Right cardiac atrium (tissue), 5 donors: ENCODE data around the gene MRPL11. TPM values are rescaled to one million over a fixed set of nuclear protein-coding genes. Genes with fewer than 3 reads are reported as not detected.

ENCODE experiments used
- ATAC-seq, 2 donors: fragments of 200-7000 bp; cut with Tn5 transposase; one replicate each; pipeline versions ENCODE4 v1.8.0 to v1.9.1; 2020; ENCODE audit warnings: moderate library complexity in 2 of 2, mild to moderate bottlenecking in 1 of 2
- DNase-seq, 3 donors: peaks; one replicate each; pipeline ENCODE4 v3.0.0-alpha.2; 2020
- H3K27ac ChIP-seq: one replicate; pipeline ENCODE4 v1.5.1; 2013; ENCODE audit warnings: mild to moderate bottlenecking, low read length, control low read depth, moderate library complexity
- H3K27me3 ChIP-seq: one replicate; pipeline ENCODE4 v1.6.1; 2013; ENCODE audit not compliant: control insufficient read depth, insufficient read depth
- H3K4me1 ChIP-seq: one replicate; pipeline ENCODE4 v1.6.1; 2013; ENCODE audit warnings: low read length; ENCODE audit not compliant: control insufficient read depth, insufficient read depth
- H3K4me3 ChIP-seq: one replicate; pipeline ENCODE4 v1.5.1; 2013; ENCODE audit warnings: low read length, control low read depth
- H3K9me3 ChIP-seq: one replicate; pipeline ENCODE4 v1.6.1; 2013; ENCODE audit warnings: low read length; ENCODE audit not compliant: control insufficient read depth
- WGBS: extraction: QIAGEN DNeasy Blood & Tissue Kit; methylation state at CpG from one replicate; pipeline ENCODE4 v1.1.7; 2013; 5-methylcytosine and 5-hydroxymethylcytosine counted together
- intact Hi-C, 4 donors: fragments of 100-400 bp; cut with DNase I; formaldehyde crosslinking; loops; one replicate each; pipeline versions ENCODE4 v1.11.0 to v1.14.0; 2022 to 2023
- polyA plus RNA-seq: library from polyadenylated mRNA; stranded (reverse); fragments of 200-250 nt; gene quantifications from one replicate; pipeline ENCODE4 v1.2.3, GENCODE V29; 2013
- total RNA-seq, 4 donors: library from RNA; stranded (reverse); fragmentation: NEBNext Ultra II Directional; extraction: Animal tissue kit (Norgen Biotek cat#: 25700); gene quantifications; one replicate each; pipeline ENCODE4 v1.2.1, GENCODE V29; 2021
- donor health status: healthy with polysubstance abuse.
- donor health status: DM: no; HTN: yes; CAD: no.
- donor health status: DM: no; HTN: no; CAD: no.
- donor health status: DM: no; HTN: yes; CAD: no; lungs with severe emphysema.
- donor health status: DM: yes; HTN: yes; CAD: no.

MRPL11 gene
- total and polyA plus RNA-seq, 5 donors: 47.5 to 62.6 (median 51.9) TPM

GRCh38 chr11:66386171-66387069, 52.2 kb downstream of the MRPL11 start:
- no peaks in the 10 kb centered on the region for H3K9me3 ChIP-seq
- H3K4me1 ChIP-seq: no peaks in the 10 kb centered on the region
- H3K4me3 ChIP-seq: no peak overlapping the region
- WGBS: 7% methylated on average over 20 of the region's 20 CpGs
- ATAC-seq: peak; percentile 68 to 72
- H3K27ac ChIP-seq: no peak overlapping the region
- DNase-seq: peak; percentile 86 to 94 (median 91)
- H3K27me3 ChIP-seq: no peaks in the 10 kb centered on the region
- intact Hi-C loops: loop anchor here in 3 of 4 donors (5.0 to 10.0 kb wide), 2 partner anchors 72 to 74 kb away; partner anchors contain the start of gene CD248 (in 1 of the 3)

Other genes starting within 250 kb of the MRPL11 start
- gene KLC2, start 181.1 kb downstream of the MRPL11 start, total RNA-seq: 10 to 100 TPM; 27.8 to 33.4 (median 30.6) TPM
- gene KLC2, start 181.1 kb downstream of the MRPL11 start, polyA plus RNA-seq: 34.7 TPM
- 100 to 1,000 TPM; 114 to 129 (median 125) TPM for gene RAB1B, start 170.2 kb downstream of the MRPL11 start, total RNA-seq
- 170 TPM for gene RAB1B, start 170.2 kb downstream of the MRPL11 start, polyA plus RNA-seq
- under 1 TPM in 2 of 4 donors, not detected in 2; 0.25 to 0.47 TPM for gene CNIH2, start 160.7 kb downstream of the MRPL11 start, total RNA-seq
- 0.23 TPM for gene CNIH2, start 160.7 kb downstream of the MRPL11 start, polyA plus RNA-seq
- gene YIF1A, start 149.7 kb downstream of the MRPL11 start, total RNA-seq: 10 to 100 TPM; 48.0 to 65.3 (median 50.5) TPM
- gene YIF1A, start 149.7 kb downstream of the MRPL11 start, polyA plus RNA-seq: 56.1 TPM
- under 1 TPM; 0.20 to 0.31 (median 0.26) TPM for gene TMEM151A, start 147.0 kb downstream of the MRPL11 start, total RNA-seq
- 0.45 TPM for gene TMEM151A, start 147.0 kb downstream of the MRPL11 start, polyA plus RNA-seq
- gene CD248, start 121.8 kb downstream of the MRPL11 start, total RNA-seq: 10 to 100 TPM; 10.5 to 22.9 (median 21.9) TPM
- gene CD248, start 121.8 kb downstream of the MRPL11 start, polyA plus RNA-seq: 12.0 TPM
- gene RIN1, start 102.4 kb downstream of the MRPL11 start, total RNA-seq: 1 to 10 TPM; 2.0 to 3.8 (median 2.2) TPM
- 1.6 TPM for gene RIN1, start 102.4 kb downstream of the MRPL11 start, polyA plus RNA-seq
- 10 to 100 TPM; 12.7 to 19.8 (median 15.0) TPM for gene BRMS1, start 93.7 kb downstream of the MRPL11 start, total RNA-seq
- 26.0 TPM for gene BRMS1, start 93.7 kb downstream of the MRPL11 start, polyA plus RNA-seq
- gene B4GAT1, start 91.2 kb downstream of the MRPL11 start, total RNA-seq: 10 to 100 TPM; 43.9 to 67.1 (median 57.0) TPM
- gene B4GAT1, start 91.2 kb downstream of the MRPL11 start, polyA plus RNA-seq: 60.2 TPM
- 10 to 100 TPM; 18.7 to 33.2 (median 30.0) TPM for gene SLC29A2, start 67.1 kb downstream of the MRPL11 start, total RNA-seq
- gene SLC29A2, start 67.1 kb downstream of the MRPL11 start, polyA plus RNA-seq: 24.3 TPM
- gene NPAS4, start 17.8 kb downstream of the MRPL11 start, total RNA-seq: under 1 TPM; 0.09 to 0.84 (median 0.14) TPM
- gene NPAS4, start 17.8 kb downstream of the MRPL11 start, polyA plus RNA-seq: 0.84 TPM
- gene PELI3, start 28.1 kb upstream of the MRPL11 start, total RNA-seq: 10 to 100 TPM in 3 of 4 donors, 1 to 10 TPM in 1; 9.9 to 14.2 (median 12.8) TPM
- 12.8 TPM for gene PELI3, start 28.1 kb upstream of the MRPL11 start, polyA plus RNA-seq
- gene DPP3, start 41.6 kb upstream of the MRPL11 start, total RNA-seq: 10 to 100 TPM in 3 of 4 donors, 1 to 10 TPM in 1; 9.5 to 16.2 (median 14.7) TPM
- 10.5 TPM for gene DPP3, start 41.6 kb upstream of the MRPL11 start, polyA plus RNA-seq
- gene BBS1, start 71.8 kb upstream of the MRPL11 start, total RNA-seq: 10 to 100 TPM; 19.3 to 25.2 (median 21.4) TPM
- gene BBS1, start 71.8 kb upstream of the MRPL11 start, polyA plus RNA-seq: 12.4 TPM
- gene ZDHHC24, start 107.2 kb upstream of the MRPL11 start, total RNA-seq: 1 to 10 TPM; 6.6 to 7.8 (median 7.5) TPM
- gene ZDHHC24, start 107.2 kb upstream of the MRPL11 start, polyA plus RNA-seq: 6.3 TPM
- under 1 TPM in 1 of 4 donors, not detected in 3; 0.09 TPM for gene ACTN3, start 108.1 kb upstream of the MRPL11 start, total RNA-seq
- 0.05 TPM for gene ACTN3, start 108.1 kb upstream of the MRPL11 start, polyA plus RNA-seq
- gene CTSF, start 129.8 kb upstream of the MRPL11 start, total RNA-seq: 100 to 1,000 TPM in 2 of 4 donors, 10 to 100 TPM in 2; 85.5 to 136 (median 95.2) TPM
- 56.0 TPM for gene CTSF, start 129.8 kb upstream of the MRPL11 start, polyA plus RNA-seq
- gene CCDC87, start 154.2 kb upstream of the MRPL11 start, total RNA-seq: under 1 TPM; 0.53 to 0.99 (median 0.68) TPM
- 0.43 TPM for gene CCDC87, start 154.2 kb upstream of the MRPL11 start, polyA plus RNA-seq
- gene CCS, start 154.3 kb upstream of the MRPL11 start, total RNA-seq: 10 to 100 TPM; 30.3 to 40.2 (median 34.2) TPM
- 45.8 TPM for gene CCS, start 154.3 kb upstream of the MRPL11 start, polyA plus RNA-seq
- 10 to 100 TPM; 30.8 to 45.6 (median 33.6) TPM for gene RBM14, start 177.8 kb upstream of the MRPL11 start, total RNA-seq
- gene RBM14, start 177.8 kb upstream of the MRPL11 start, polyA plus RNA-seq: 28.1 TPM
- gene RBM4, start 199.9 kb upstream of the MRPL11 start, total RNA-seq: 10 to 100 TPM; 66.9 to 77.9 (median 68.3) TPM
- 63.3 TPM for gene RBM4, start 199.9 kb upstream of the MRPL11 start, polyA plus RNA-seq
- 10 to 100 TPM in 3 of 4 donors, 1 to 10 TPM in 1; 9.0 to 15.7 (median 12.2) TPM for gene RBM4B, start 239.0 kb upstream of the MRPL11 start, total RNA-seq
- gene RBM4B, start 239.0 kb upstream of the MRPL11 start, polyA plus RNA-seq: 11.5 TPM